Iris pigment epithelial cell (primary cell): ENCODE measurements around the gene AP2B1.

Experiments
- DNase-seq: peaks from one replicate; pipeline ENCODE4 v3.0.0-alpha.2; 2011; ENCODE audit warnings: low read depth

Gene AP2B1

DNA sequence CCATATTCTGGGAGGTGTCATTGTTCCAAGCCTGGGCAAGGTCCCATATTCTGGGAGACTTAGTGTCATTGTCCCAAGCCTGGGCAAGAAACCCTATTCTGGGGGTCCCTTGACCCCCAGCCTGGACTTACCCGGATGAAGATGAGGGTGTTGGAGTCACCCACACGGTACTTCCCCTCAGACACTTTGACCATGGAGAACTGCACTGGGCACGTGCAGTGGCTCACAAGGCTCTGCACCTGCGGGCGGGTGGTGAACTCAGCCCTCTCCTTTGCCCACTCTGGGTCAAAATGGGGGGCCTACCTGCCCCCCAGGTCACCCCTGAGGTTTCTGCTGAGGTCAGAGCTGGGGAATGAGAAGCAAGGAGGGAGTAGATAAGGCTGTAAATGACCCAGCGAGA is 161.9 kb downstream of the AP2B1 start:
- DNase-seq, result no peak

DNA sequence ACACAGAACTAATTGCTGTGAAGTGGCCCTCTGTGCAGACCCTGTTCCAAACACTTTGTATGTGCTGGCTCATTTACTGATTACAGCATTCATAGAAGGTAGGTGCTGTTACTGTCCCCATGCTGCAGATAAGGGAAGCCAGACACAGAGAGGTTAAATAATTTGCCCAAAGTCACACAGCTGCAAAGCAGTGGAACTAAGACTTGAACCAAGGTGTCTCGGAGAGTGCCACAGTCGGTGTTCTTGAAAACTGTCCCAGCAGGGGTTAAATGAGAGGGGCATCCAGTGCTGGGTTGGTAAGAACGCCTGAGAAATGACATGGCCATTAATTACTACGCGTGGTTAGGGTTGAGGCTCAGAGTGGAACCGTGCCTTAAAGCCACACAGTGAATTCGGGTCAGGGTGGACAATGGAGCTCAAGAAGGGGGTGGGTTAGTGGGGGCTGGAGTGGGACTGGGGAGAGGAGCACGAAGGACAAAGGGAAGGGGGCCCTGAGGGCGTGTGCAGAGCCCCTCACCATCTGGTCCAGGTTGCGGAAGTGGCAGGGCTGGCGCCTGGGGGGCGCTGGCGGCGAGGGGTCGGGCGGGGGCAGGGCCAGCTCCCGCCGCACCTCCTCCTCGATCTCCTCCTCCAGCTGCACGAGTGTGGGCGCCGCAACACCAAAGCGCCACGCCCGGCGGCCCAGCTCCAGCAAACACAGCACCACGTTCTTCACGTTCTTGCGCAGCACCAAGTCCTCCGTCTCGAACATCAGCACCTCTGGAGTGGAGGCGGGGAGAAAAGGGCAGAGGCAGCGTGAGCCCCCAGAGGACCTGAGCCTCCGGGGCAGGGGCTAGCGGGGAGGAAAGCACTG is 162.7 kb downstream of the AP2B1 start:
- peak; percentile 57 for DNase-seq

DNA sequence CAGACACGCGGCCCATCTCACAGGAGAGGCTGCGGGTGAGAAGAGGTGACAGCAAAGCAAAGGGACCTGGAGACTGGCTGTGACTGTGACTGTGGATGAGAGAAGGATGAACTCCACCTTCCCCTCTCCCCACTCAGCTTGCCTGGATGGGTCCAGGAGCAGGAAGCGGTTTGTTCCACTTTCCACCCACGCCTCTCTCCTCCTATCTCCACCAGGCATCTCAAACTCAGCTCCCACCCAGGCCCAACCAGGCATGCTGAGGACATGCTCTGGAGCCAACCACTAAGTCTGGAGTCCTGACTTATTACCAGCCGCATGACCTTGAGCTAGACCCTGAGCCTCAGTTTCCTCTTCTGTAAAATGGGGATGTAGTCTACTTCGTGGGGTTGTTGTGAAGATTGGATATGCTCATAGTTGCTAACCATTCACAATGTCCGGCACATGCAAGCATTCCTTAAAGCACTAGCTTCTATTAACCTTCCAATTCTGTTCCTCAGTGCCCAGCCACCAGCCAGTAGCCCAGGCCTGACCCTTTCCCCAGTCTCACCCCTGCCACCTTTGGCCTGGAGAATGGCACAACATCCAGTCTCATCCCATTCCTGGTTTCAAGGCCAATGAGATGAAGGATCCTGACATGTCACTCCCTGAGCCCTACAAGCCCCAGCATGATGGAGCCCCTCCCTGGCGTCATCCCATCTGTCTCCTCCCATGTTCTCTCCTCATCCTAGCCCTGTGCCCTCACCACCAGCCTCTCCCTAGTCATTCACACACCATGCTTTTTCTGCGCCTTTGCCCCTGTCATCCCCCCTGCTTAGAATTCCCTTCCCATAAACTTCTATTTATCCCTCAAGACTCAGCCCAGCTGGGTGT is 163.6 kb downstream of the AP2B1 start:
- DNase-seq, result no peak

DNA sequence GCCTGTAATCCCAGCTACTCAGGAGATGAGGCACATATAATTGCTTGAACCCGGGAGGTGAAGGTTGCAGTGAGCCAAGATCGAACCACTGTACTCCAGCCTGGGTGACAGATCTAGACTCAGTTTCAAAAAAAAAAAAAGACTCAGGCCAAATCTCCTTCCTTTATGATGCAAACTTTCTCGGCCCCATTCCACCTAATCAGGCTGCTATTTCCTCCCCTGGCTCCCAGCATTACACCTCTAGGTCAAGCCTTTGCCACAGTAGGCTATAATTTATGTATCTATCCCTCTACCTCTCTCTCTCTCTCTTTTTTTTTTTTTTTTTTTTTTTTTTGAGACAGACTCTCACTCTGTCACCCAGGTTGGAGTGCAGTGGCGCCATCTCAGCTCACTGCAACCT is 164.4 kb downstream of the AP2B1 start:
- peak; percentile 44 for DNase-seq

DNA sequence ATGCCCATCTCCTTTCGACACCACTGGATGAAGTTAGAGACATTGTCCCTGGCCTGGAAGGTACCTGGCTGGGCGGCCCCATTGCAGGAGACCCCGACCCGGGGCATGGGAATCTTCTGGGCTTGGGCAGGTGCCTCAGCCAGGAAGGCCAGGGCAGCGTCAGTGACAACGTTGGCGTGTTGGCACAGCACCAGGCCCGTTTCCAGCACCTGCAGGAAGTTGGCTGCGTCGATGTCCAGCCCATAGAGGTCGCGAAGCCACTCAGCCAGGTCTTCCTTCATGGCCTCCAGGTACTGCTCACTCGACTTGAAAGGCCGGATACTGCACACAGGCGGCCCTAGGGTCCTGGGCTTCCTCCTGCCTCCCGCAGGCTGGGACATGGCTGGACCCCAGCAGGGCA is 165.3 kb downstream of the AP2B1 start:
- no peak for DNase-seq

DNA sequence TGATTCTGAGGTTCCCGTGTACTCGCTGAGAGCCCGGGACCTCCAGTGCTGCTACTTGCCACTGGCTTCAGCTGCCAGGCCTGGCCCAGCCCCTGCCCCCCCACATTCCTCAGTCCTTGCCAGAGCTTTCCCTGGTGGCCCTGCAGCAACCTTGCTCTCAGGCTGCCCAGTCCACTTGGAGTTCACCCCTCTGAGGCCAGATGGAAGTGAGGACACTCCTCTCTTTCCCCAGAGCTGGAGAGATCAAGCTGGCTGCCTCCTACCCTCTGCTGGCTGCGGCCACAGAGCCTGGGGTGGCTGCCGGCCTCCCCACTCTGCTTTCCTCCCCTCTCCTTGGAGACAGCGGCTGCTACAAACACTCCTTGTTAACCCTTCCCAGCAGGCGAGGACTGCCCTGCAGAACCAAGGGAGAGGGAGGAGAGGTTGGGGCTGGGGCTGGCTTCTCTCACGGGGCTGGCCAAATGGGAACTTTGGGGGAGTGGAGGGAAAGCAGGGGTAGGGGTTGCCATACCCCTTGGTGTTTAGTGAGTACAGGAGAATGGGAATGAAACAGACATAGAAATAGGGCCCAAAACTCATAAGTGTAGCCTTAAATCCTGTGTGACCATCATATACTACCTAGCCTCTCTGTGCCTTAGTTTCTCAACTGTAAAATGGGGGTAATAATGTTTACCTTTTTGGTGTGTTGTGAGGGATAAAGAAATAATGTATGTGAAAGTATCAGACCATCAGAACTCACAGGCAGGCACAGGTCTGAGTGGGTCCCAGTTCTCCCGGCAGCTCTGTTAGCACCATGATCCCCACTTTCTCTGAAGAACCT is 166.0 kb downstream of the AP2B1 start, which contains the start of gene GAS2L2:
TSS of gene GAS2L2 (minus strand) at position 295 of the 820 bp plus-strand sequence. CDS start 389 bp downstream, outside the sequence.
- DNase-seq, result peak; percentile 18

DNA sequence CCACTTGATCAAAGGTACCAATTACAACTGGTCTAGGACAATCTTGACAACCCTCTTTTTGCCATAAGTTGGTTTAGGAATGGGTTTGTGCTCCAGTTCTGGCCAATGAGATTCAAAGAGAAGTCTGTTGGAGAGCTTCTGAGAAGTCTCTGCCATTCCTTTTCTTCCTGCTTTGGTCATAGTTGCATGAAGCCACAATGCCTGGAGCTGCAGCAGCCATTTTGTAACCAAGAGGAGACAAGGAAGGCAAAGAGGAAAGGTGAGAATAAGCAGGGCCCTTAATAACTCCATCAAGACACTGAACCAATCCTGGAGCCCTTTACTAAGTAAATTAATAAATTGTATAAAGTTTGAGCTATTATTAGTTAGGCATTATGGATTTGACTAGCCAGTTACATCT is 170.1 kb downstream of the AP2B1 start:
- no peak for DNase-seq

DNA sequence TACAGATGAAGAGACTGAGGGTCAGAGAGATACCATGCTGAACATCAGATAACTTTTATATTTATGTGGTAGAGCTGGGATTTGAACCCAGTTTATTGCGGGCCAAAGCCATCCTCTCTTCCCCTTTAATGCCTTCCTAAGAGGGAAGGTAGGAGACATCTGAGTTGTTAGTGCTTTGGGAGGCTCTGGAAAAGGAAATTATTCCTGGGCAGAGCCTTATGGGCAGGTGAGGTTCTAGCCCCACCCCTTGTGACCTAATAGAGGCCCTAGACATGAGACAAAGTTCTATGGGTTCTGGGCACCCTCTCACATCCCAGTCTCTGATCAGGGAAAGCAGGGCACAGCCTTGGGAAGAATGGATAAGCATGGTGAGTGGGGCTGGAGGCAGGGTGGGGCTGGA is 173.5 kb downstream of the AP2B1 start, which contains the start of gene C17orf50:
TSS of gene C17orf50 (plus strand) at position 301 of the 400 bp plus-strand sequence. CDS start at position 356, 55 bp downstream.
- DNase-seq, result no peak

DNA sequence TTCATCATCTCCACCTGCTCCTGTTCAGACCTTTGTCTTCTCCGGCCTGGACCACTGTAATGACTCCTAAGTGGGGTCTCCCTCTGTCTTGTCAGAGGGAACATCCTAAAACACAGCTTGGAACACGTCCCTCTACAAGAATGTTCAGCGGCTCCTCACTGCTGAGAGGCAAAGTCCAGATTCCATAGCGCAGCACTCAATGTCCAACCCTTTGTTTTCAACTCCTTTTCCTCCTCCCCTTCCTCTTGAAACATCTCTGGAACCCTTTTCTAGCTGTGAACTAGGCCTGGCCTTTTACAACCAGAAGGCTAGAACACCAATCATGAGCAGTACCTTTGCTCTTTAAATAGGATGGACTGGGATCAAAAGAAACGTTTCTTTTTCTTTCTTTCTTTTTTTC is 174.5 kb downstream of the AP2B1 start:
- DNase-seq, result no peak

DNA sequence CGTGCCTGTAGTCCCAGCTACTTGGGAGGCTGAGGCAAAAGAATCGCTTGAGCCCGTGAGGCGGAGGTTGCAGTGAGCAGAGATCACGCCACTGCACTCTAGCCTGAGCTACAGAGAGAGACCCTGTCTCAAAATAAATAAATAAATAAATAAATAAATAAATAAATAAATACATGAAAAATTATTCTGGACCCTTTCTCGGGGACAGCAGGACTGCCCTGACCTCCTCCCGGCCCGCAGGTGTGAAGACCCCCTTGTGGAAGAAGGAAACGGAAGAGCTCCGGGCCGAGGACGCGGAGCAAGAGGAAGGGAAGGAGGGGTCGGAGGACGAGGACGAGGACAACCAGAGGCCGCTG is 176.6 kb downstream of the AP2B1 start:
- no peak for DNase-seq

DNA sequence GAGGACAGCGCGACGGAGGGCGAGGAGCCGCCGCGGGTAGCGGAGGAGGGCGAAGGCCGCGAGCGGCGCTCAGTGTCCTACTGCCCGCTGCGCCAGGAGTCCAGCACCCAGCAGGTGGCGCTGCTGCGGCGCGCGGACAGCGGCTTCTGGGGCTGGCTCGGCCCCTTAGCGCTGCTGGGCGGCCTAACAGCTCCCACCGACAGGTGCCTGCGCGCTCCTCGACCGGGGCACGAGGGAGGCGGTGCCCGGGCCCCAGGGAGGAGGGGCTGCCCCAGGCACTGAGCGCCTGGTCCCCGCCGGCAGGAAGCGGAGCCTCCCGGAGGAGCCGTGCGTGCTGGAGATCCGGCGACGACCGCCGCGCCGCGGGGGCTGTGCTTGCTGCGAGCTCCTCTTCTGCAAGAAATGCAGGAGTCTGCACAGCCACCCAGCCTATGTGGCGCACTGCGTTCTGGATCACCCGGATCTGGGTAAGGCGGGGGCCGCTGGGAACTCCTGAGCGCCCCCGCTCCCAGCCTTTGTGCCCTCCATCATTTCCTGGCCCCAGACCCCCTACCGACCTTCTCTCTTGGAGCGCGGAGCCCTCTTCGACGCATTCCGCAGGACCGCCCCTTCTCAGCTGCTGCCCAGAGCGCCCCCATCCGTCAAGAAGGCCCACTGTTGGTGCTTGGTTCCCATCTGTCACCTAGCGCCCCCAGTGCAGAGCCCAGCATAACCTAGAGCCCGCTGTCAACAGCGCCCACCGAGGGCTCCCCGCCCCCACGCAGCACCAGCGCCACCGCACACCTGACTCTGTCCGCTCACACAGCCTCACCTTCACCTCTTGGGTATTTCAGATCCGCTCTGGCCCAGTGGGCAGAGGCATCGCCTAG is 177.2 kb downstream of the AP2B1 start:
- DNase-seq, result peak; percentile 77

DNA sequence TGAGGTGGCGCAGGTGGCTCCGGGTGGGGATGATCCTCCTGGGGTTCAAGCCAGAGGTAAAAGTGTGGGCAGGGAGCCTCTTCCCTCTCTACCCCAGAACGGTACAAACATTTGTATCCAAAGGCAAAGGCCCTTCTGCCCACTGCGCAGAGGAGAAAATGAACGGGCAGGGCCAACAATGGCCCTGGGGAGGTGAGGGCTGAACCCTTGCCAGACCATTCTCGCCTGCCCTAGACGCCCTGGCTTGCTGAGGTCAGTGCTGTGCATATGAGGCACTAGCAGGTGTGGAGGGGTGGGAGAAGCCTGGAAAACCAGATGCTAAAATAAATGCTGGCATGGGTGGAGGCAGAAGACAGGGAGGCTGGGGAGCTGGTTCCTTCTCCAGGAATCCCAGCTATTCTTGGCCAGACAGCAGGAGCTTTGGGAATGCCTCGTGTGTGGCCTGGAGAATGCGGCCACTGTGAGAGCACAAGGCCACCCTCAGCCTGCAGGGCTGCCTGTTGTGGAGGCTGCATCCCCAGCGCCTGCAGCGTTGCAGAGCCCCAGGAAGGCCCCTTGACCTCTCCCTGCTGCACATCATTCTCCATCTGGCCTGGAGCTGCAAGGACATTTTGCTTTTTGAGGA is 178.1 kb downstream of the AP2B1 start:
- no peak for DNase-seq

DNA sequence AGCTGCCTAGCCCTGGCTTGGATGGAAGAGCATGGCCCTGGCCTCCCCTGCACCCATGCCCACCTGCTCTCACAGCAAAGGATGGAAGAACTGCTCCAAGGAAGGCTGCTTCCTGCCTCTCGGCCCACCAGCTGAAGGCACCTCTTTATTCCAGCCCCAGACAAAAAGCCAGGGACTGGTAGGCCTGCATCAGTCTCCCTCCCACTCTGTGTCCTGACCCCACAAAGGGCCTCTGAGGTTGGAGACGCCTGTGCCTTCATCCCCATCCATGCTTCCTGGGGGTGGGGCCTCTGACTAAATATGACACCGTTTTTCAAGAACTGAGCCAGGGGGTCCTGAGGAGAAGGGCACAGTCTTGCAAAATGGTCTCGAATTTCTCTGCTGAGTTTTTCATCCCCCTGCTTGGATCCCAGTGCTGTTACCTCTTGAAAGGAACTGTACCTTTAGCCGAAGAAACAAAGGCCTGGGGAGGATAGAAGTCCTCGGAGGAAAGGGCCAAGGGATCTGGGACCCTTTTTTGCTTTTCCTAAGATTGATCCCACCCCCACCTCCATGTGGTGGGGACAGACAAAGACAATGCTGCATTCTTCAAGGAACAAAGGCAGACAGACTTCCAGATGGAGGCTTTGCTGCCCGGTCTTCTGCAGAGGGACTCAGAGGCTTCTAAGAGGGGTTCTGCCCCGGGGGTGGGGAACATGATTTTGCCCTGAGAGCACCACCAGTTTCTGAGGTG is 178.8 kb downstream of the AP2B1 start:
- DNase-seq, result no peak

DNA sequence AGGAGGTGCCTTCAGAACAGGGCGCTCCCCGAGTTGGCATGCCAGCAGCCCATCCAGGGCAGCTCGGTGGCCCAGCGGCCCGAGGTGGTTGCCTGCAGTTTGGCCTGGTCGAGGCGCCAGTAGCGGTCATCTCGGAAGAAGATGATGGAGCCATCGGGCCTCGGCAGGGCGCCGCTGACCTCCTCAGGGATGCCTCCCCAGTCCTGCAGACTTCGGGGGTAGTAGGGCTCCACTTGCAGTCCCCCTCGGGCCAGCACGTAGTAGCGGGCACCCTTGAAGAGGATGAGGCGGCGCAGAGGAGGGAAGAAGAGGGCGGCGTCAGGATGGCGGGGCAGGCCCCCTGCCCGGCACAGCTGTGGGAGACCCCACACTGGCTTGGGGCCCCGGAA is 179.4 kb downstream of the AP2B1 start:
- DNase-seq, result no peak

DNA sequence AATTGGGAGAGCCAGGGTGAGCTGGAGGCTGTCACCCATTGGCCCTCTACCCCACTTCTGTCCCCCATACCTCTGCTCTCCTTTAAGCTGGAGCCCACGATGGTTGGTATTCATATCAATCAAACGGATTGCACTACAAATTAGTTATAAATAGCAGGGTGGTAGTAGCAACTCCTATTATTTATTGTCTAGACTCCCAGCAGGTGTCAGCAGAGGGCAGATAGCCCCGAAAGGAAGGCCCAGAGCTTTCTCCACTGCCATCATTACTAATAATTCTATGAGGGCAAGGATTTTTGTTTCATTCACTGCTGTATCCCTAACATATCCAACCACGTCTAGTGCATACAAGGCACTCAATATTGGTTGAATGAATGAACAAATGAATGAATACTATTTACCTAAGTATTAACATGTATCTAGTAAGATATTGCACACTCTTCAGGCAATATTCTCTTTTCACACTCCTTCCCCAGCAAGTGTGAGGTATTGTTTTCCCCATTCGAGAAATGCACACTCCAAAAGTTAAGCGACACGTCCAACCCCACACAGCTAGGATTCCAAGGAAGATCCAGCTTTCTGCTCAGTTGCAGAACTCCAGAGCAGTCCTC is 179.9 kb downstream of the AP2B1 start:
- peak; percentile 50 for DNase-seq

DNA sequence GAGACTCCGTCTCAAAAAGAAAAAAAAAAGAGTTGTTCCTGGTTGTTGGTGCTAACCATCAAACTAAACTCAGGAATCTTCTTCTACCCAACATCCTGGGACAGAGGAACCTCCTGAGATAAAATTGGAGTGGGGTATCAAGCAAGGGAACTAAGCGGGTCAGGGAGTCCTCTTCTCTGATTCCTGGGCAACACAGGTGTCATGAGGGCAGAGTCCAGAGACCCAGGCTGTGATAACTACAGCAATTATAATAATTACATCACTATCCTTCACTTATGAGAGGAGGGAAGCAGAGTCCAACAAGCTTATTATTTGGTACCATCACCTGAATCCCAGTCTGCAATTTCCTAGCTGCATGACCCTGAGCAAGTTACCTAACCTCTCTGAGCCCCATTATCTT is 181.7 kb downstream of the AP2B1 start:
- no peak for DNase-seq

DNA sequence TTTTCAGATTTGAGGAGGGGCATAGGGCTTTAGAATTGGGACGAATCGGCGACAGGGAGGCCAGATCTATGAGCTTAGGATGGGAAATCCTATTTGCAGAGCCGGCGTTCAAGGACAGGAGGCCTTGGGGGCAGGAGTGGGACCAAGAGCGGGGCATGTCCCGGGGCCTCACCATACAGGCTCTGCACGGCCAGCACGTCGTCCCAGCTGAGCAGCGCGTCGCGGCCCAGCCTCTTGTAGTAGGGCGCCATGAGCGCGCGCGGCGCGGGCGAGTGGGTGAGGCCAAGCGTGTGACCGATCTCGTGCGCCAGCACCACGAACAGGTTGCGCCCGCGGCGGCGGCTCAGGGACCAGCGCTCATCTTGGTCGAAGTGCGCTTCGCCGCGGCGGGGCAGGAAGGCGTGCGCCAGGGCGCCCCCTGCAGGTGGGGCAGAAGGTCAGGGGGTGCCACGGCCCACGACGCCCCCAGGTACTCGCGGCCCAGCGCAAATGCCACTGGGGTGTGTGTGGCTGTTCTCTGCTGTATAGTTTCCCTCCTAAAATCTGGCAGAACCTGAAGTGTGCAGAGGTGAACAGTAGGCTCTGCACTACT is 182.9 kb downstream of the AP2B1 start:
- no peak for DNase-seq

DNA sequence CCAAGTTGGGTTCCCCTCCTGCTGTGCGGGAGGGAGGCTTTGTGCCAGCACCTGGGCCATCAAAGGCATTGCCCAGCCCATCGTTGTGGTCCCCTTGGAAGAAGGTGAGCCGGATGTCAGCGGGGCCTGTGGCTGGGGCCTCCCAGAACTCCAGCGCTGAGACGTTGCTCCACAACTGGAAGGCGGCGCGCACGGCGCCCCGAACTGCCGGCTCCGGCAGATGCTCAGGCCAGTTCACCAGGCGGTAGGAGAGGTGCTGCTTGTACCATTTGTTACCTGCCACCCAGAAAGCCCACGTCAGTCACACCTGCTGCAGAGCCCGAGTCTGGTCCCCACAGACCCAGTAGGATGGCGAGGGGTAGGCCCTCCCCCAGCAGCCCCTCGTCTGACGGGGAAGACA is 186.0 kb downstream of the AP2B1 start:
- DNase-seq, result no peak
